Measurements from ENCODE around the gene HOXC10.
A peak's percentile ranks its signal among the peaks of the same experiment; 100 is the strongest.

DNA sequence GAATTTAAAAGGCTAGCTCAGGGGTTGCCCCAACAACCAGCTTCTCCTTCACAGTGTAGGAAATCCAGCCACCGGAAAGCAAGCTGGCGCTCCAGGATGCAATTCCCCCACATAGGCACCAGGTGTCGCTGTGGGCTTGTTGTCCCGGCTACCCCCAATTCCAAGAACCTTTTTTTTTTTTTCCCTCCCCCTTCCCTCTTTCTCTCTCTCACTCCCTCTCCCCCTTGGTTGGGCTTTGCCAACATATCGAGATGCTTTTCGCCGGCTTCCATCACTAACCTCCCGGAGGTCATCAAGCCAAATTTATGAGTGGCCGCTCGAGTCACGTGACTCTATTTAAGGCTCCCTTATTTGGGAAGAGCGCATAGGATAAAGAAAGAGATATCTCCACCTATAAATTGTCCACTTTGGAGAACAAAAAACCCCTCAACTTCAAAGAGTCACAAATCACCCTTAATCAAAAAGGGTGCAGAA, 47.7 kb downstream of the HOXC10 start, which contains the start of gene HOXC5:
- TF ChIP-seq, protein P1, sequence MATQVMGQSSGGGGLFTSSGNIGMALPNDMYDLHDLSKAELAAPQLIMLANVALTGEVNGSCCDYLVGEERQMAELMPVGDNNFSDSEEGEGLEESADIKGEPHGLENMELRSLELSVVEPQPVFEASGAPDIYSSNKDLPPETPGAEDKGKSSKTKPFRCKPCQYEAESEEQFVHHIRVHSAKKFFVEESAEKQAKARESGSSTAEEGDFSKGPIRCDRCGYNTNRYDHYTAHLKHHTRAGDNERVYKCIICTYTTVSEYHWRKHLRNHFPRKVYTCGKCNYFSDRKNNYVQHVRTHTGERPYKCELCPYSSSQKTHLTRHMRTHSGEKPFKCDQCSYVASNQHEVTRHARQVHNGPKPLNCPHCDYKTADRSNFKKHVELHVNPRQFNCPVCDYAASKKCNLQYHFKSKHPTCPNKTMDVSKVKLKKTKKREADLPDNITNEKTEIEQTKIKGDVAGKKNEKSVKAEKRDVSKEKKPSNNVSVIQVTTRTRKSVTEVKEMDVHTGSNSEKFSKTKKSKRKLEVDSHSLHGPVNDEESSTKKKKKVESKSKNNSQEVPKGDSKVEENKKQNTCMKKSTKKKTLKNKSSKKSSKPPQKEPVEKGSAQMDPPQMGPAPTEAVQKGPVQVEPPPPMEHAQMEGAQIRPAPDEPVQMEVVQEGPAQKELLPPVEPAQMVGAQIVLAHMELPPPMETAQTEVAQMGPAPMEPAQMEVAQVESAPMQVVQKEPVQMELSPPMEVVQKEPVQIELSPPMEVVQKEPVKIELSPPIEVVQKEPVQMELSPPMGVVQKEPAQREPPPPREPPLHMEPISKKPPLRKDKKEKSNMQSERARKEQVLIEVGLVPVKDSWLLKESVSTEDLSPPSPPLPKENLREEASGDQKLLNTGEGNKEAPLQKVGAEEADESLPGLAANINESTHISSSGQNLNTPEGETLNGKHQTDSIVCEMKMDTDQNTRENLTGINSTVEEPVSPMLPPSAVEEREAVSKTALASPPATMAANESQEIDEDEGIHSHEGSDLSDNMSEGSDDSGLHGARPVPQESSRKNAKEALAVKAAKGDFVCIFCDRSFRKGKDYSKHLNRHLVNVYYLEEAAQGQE (IDR thresholded peaks at IDR 0.05; ENCODE audit: low read depth), result no peak
- TF ChIP-seq, protein P2, sequence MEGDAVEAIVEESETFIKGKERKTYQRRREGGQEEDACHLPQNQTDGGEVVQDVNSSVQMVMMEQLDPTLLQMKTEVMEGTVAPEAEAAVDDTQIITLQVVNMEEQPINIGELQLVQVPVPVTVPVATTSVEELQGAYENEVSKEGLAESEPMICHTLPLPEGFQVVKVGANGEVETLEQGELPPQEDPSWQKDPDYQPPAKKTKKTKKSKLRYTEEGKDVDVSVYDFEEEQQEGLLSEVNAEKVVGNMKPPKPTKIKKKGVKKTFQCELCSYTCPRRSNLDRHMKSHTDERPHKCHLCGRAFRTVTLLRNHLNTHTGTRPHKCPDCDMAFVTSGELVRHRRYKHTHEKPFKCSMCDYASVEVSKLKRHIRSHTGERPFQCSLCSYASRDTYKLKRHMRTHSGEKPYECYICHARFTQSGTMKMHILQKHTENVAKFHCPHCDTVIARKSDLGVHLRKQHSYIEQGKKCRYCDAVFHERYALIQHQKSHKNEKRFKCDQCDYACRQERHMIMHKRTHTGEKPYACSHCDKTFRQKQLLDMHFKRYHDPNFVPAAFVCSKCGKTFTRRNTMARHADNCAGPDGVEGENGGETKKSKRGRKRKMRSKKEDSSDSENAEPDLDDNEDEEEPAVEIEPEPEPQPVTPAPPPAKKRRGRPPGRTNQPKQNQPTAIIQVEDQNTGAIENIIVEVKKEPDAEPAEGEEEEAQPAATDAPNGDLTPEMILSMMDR (IDR thresholded peaks at IDR 0.05 in 2 of 3, conservative IDR thresholded peaks at IDR 0.05 in 1 of 3; ENCODE audit: borderline replicate concordance in 1 of 3, insufficient read depth in 1 of 3, low read depth in 2 of 3, low read length in 2 of 3), result peak; percentile 88 to 98 (median 94)
- no peak for TF ChIP-seq TCF7L2 (IDR thresholded peaks at IDR 0.05; ENCODE audit: borderline replicate concordance, extremely low read depth, insufficient read depth, insufficient read length)
- TF ChIP-seq EGR1 (IDR thresholded peaks at IDR 0.05; ENCODE audit: low read depth), result no peak
- no peak for TF ChIP-seq EZH2 (IDR thresholded peaks at IDR 0.05)
- no peak for TF ChIP-seq POLR2A (IDR thresholded peaks at IDR 0.05; ENCODE audit: borderline replicate concordance, extremely low read depth, insufficient read depth, insufficient read length)
- TF ChIP-seq, protein P3, sequence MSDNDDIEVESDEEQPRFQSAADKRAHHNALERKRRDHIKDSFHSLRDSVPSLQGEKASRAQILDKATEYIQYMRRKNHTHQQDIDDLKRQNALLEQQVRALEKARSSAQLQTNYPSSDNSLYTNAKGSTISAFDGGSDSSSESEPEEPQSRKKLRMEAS (IDR thresholded peaks at IDR 0.05), result no peak
- TF ChIP-seq RAD21 (IDR thresholded peaks at IDR 0.05; ENCODE audit: low read depth), result peak; percentile 88
- no peak for TF ChIP-seq CEBPB (IDR thresholded peaks at IDR 0.05; ENCODE audit: low read depth)
- TF ChIP-seq SIN3A (IDR thresholded peaks at IDR 0.05; ENCODE audit: low read depth), result no peak
- TF ChIP-seq, protein P4, sequence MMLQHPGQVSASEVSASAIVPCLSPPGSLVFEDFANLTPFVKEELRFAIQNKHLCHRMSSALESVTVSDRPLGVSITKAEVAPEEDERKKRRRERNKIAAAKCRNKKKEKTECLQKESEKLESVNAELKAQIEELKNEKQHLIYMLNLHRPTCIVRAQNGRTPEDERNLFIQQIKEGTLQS (IDR thresholded peaks at IDR 0.05), result no peak
- no peak for TF ChIP-seq ZNF274 (IDR thresholded peaks at IDR 0.05; ENCODE audit: low read depth, low read length)
- no peak for TF ChIP-seq SP1 (IDR thresholded peaks at IDR 0.05; ENCODE audit: low read depth)
- TF ChIP-seq POLR2AphosphoS5 (IDR thresholded peaks at IDR 0.05; ENCODE audit: low read depth, low read length), result no peak
